SK-N-SH (cell line): ENCODE measurements around the gene INPP5E. TPM values are rescaled to one million over a fixed set of nuclear protein-coding genes. Genes with fewer than 3 reads are reported as not detected.
A peak's percentile ranks its signal among the peaks of the same experiment; 100 is the strongest.

Experiments used
- CTCF ChIA-PET: fragments of 300-600, 350-600 bp; formaldehyde crosslinking; extraction: SDS; loops from one replicate; lab custom pipeline; 2021; lab: Yijun Ruan, JAX
- POLR2A ChIA-PET: fragments of 350-600 bp; sonication (Branson Sonifier 250); formaldehyde crosslinking; extraction: SDS; loops from one replicate; lab custom pipeline; 2020; ENCODE audit warnings: antibody characterized with exemption, inconsistent platforms; lab: Yijun Ruan, JAX
- DNase-seq: peaks from one replicate; pipeline ENCODE4 v3.0.0; 2012
- H2AFZ ChIP-seq: fragments of 200-600 bp; sonication (generic); 2 replicates; pipeline ENCODE4 v1.8.1; 2016; ENCODE audit warnings: antibody characterized with exemption, mild to moderate bottlenecking, low read depth
- H3F3A ChIP-seq: fragments of 200-600 bp; sonication (generic); replicated peaks from 2 replicates; pipeline ENCODE3; 2016; ENCODE audit warnings: antibody characterized with exemption, mild to moderate bottlenecking; ENCODE audit not compliant: insufficient read depth
- H3K27ac ChIP-seq, 2 experiments: fragments of 200-500 bp in 1 of 2; fragments of 200-600 bp in 1 of 2; sonication (Bioruptor generic) in 1 of 2; sonication (generic), shearing (Covaris generic) in 1 of 2; 2 replicates each; pipeline versions ENCODE4 v1.5.1 to v1.6.1; 2014 to 2016; ENCODE audit warnings: low read depth in 2 of 2, inconsistent platforms in 1 of 2, low read length in 1 of 2, mild to moderate bottlenecking in 1 of 2, mixed read lengths in 1 of 2
- H3K27me3 ChIP-seq: fragments of 200-600 bp; sonication (generic), shearing (Covaris generic); 2 replicates; pipeline ENCODE4 v1.6.1; 2016; ENCODE audit warnings: mixed run types; ENCODE audit not compliant: insufficient read depth
- H3K36me3 ChIP-seq, 2 experiments: fragments of 200-500 bp in 1 of 2; fragments of 200-600 bp in 1 of 2; sonication (Bioruptor generic) in 1 of 2; sonication (generic) in 1 of 2; replicated peaks in 1 of 2; 2 replicates each; pipeline versions ENCODE3 to v1.5.1; 2014 to 2016; ENCODE audit warnings: low read length in 1 of 2, mild to moderate bottlenecking in 1 of 2; ENCODE audit not compliant: insufficient read depth in 2 of 2, control insufficient read depth in 1 of 2
- H3K4me1 ChIP-seq, 2 experiments: fragments of 200-500 bp in 1 of 2; fragments of 200-600 bp in 1 of 2; sonication (Bioruptor generic) in 1 of 2; sonication (generic), shearing (Covaris generic) in 1 of 2; 2 replicates each; pipeline versions ENCODE4 v1.5.1 to v1.6.1; 2014 to 2016; ENCODE audit warnings: low read depth in 1 of 2, low read length in 1 of 2, mixed run types in 1 of 2; ENCODE audit not compliant: insufficient read depth in 2 of 2, control insufficient read depth in 1 of 2
- H3K4me2 ChIP-seq: fragments of 200-600 bp; sonication (generic), shearing (Covaris generic); 2 replicates; pipeline ENCODE4 v1.6.1; 2017; ENCODE audit warnings: mixed run types
- H3K4me3 ChIP-seq, 2 experiments: fragments of 200-500 bp in 1 of 2; fragments of 200-600 bp in 1 of 2; sonication (Bioruptor generic) in 1 of 2; sonication (generic), shearing (Covaris generic) in 1 of 2; 2 replicates each; pipeline versions ENCODE4 v1.5.1 to v1.8.1; 2014 to 2016; ENCODE audit warnings: low read depth in 2 of 2, inconsistent platforms in 1 of 2, low read length in 1 of 2, mild to moderate bottlenecking in 1 of 2, mixed read lengths in 1 of 2, moderate library complexity in 1 of 2
- H3K79me2 ChIP-seq: fragments of 200-600 bp; sonication (generic); 2 replicates; pipeline ENCODE4 v1.8.1; 2017; ENCODE audit warnings: mild to moderate bottlenecking; ENCODE audit not compliant: insufficient read depth
- H3K9ac ChIP-seq: fragments of 200-600 bp; sonication (generic); 2 replicates; pipeline ENCODE4 v1.6.1; 2017; ENCODE audit warnings: mixed run types
- H3K9me2 ChIP-seq: fragments of 200-600 bp; sonication (generic); 2 replicates; pipeline ENCODE4 v1.6.1; 2017; ENCODE audit warnings: mixed run types
- H3K9me3 ChIP-seq: fragments of 200-600 bp; sonication (generic); 2 replicates; pipeline ENCODE4 v1.6.1; 2017; ENCODE audit warnings: mixed run types, mild to moderate bottlenecking, moderate library complexity
- H4K20me1 ChIP-seq: fragments of 200-600 bp; sonication (generic); 2 replicates; pipeline ENCODE4 v1.6.1; 2017; ENCODE audit warnings: mild to moderate bottlenecking, mixed run types; ENCODE audit not compliant: insufficient read depth
- CHD2 ChIP-seq: fragments of 150-350 bp; IDR thresholded peaks from 2 replicates; pipeline ENCODE4 v1.6.1; 2018; ENCODE audit warnings: low read length; ENCODE audit not compliant: partially characterized antibody
- ELF1 ChIP-seq: IDR thresholded peaks from 2 replicates; pipeline ENCODE4 v1.4.0; 2012
- EP300 ChIP-seq, 2 experiments: IDR thresholded peaks; 2 replicates each; pipeline versions ENCODE4 v1.4.0 to v1.6.1; 2012; ENCODE audit warnings: borderline replicate concordance in 1 of 2, low read depth in 1 of 2, low read length in 1 of 2
- EZH2phosphoT487 ChIP-seq: fragments of 200-600 bp; sonication (generic); IDR thresholded peaks from 2 replicates; pipeline ENCODE4 v1.6.1; 2017; ENCODE audit warnings: low read depth, mixed run types, mild to moderate bottlenecking, antibody characterized with exemption, moderate library complexity, borderline replicate concordance
- FOSL2 ChIP-seq: IDR thresholded peaks from 2 replicates; pipeline ENCODE4 v1.4.0; 2012; ENCODE audit warnings: low read depth, mild to moderate bottlenecking, moderate library complexity, borderline replicate concordance
- GATA2 ChIP-seq: sonication (generic); formaldehyde crosslinking; IDR thresholded peaks from 2 replicates; pipeline ENCODE4 v1.5.0; 2020; ENCODE audit warnings: mild to moderate bottlenecking, missing genetic modification reagents
- IRF3 ChIP-seq: fragments of 150-350 bp; IDR thresholded peaks from 2 replicates; pipeline ENCODE4 v1.6.1; 2016; ENCODE audit warnings: mild to moderate bottlenecking, low read depth, low read length
- MXI1 ChIP-seq: IDR thresholded peaks from 2 replicates; pipeline ENCODE4 v1.6.1; 2012; ENCODE audit warnings: mild to moderate bottlenecking, low read depth, low read length, improper control_type of control experiment
- POLR2AphosphoS5 ChIP-seq: IDR thresholded peaks from 2 replicates; pipeline ENCODE4 v1.6.1; 2012; ENCODE audit warnings: low read depth, low read length
- RAD21 ChIP-seq: IDR thresholded peaks from 2 replicates; pipeline ENCODE4 v1.6.1; 2012; ENCODE audit warnings: mild to moderate bottlenecking, low read length
- REST ChIP-seq: IDR thresholded peaks from 2 replicates; pipeline ENCODE4 v1.6.1; 2012; ENCODE audit warnings: mild to moderate bottlenecking, low read depth, low read length, moderate library complexity
- RFX5 ChIP-seq: IDR thresholded peaks from 2 replicates; pipeline ENCODE4 v1.6.1; 2012; ENCODE audit warnings: mild to moderate bottlenecking, improper control_type of control experiment, low read length
- RXRA ChIP-seq: IDR thresholded peaks from 2 replicates; pipeline ENCODE4 v1.4.0; 2012; ENCODE audit warnings: low read depth, mild to moderate bottlenecking, borderline replicate concordance
- SIN3A ChIP-seq: IDR thresholded peaks from 2 replicates; pipeline ENCODE4 v1.6.1; 2012; ENCODE audit warnings: low read depth, mild to moderate bottlenecking, low read length, moderate library complexity, borderline replicate concordance
- SMC3 ChIP-seq: IDR thresholded peaks from 2 replicates; pipeline ENCODE4 v1.6.1; 2012; ENCODE audit warnings: low read depth, low read length, improper control_type of control experiment
- USF1 ChIP-seq: IDR thresholded peaks from 2 replicates; pipeline ENCODE4 v1.4.0; 2012; ENCODE audit warnings: low read depth, borderline replicate concordance
- ZBTB33 ChIP-seq: IDR thresholded peaks from 2 replicates; pipeline ENCODE4 v1.4.0; 2012; ENCODE audit warnings: low read depth, borderline replicate concordance
- WGBS: methylation state at CpG from one replicate; pipeline ENCODE4 v1.1.6; 2017; ENCODE audit warnings: low lambda C conversion rate; 5-methylcytosine and 5-hydroxymethylcytosine counted together
- polyA plus RNA-seq, 3 experiments: library from polyadenylated mRNA; depleted of rRNA; stranded (reverse); fragments of >200 nt; gene quantifications; 2 replicates each; pipeline ENCODE4 v1.2.3, GENCODE V29; 2012

Gene INPP5E
- polyA plus RNA-seq, 1 of the 3 experiments (the other 2 are of a cell fraction), result 12.8 TPM

GRCh38 chr9:136398286-136398685 is 41.4 kb downstream of the INPP5E start:
- H3K9me3 ChIP-seq, result no peaks in the 10 kb centered on the region
- H4K20me1 ChIP-seq, result peaks cover 5% of the 10 kb centered on the region; the same call in 1 of the 2 replicates
- WGBS, result 90% methylated on average over 11 of the region's 12 CpGs
- H3K79me2 ChIP-seq, result peaks cover 36% of the 10 kb centered on the region
- H3K27ac ChIP-seq, result no peak overlapping the region
- H2AFZ ChIP-seq, result no peak overlapping the region
- peaks cover 26 to 67% of the 10 kb centered on the region in 2 experiments for H3K36me3 ChIP-seq
- ChIA-PET CTCF (interaction anchor here (0.8 to 6.8 kb wide), 5 partner anchors 19 to 223 kb away, joined by 3 to 42 read pairs (median 3); partner anchors contain the start of gene DNLZ), POLR2A (interaction anchor here (4.0 kb wide), 1 partner anchor 24 kb away, joined by 21 read pairs; the partner anchor contains the start of gene CARD9)
- no peaks in the 10 kb centered on the region for H3K27me3 ChIP-seq
- H3F3A ChIP-seq, result peaks cover 10% of the 10 kb centered on the region
- peaks cover 3 to 19% of the 10 kb centered on the region in 2 experiments; a peak in 2 of 4 replicates for H3K4me1 ChIP-seq
- H3K9ac ChIP-seq, result peak overlapping the region; percentile 83; the same call in 1 of the 2 replicates
- TF ChIP-seq ZBTB33 (no peak), RFX5 (no peak), CHD2 (no peak), IRF3 (no peak), RAD21 (no peak), USF1 (no peak), SMC3 (no peak), RXRA (no peak), FOSL2 (no peak), EP300 (IDR thresholded peaks at IDR 0.05; ENCODE audit: borderline replicate concordance in 1 of 2, low read depth in 1 of 2, low read length in 1 of 2) (no peak), MXI1 (no peak), REST (no peak), GATA2 (no peak), SIN3A (no peak), POLR2AphosphoS5 (no peak), ELF1 (no peak), EZH2phosphoT487 (no peak)
- H3K4me3 ChIP-seq, result peak overlapping the region in 1 of 2 experiments; percentile 99; a peak in 2 of 4 replicates
- DNase-seq, result no peak
- peak overlapping the region; percentile 97 for H3K4me2 ChIP-seq
- no peaks in the 10 kb centered on the region for H3K9me2 ChIP-seq
